ENCODE data around the gene HBQ1.

DNA sequence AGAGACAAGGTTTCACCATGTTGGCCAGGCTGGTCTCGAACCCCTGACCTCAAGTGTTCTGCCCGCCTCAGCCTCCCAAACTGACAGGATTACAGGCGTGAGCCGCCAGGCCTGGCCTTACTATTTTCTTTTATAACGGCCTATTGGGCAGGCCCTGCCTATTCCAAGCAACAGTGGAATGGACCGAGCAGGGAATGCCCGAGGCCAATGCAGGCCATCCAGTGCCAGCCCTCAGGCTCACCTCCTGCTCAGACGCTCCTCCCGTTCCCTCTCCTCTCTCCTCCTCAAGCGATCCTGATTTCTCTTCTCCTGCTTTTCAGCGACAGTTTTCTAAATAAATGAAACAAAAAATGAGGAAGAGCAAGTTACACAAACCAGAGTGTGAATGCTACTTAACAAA is 12.4 kb downstream of the HBQ1 start:
- TF ChIP-seq, protein P1, sequence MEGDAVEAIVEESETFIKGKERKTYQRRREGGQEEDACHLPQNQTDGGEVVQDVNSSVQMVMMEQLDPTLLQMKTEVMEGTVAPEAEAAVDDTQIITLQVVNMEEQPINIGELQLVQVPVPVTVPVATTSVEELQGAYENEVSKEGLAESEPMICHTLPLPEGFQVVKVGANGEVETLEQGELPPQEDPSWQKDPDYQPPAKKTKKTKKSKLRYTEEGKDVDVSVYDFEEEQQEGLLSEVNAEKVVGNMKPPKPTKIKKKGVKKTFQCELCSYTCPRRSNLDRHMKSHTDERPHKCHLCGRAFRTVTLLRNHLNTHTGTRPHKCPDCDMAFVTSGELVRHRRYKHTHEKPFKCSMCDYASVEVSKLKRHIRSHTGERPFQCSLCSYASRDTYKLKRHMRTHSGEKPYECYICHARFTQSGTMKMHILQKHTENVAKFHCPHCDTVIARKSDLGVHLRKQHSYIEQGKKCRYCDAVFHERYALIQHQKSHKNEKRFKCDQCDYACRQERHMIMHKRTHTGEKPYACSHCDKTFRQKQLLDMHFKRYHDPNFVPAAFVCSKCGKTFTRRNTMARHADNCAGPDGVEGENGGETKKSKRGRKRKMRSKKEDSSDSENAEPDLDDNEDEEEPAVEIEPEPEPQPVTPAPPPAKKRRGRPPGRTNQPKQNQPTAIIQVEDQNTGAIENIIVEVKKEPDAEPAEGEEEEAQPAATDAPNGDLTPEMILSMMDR (IDR thresholded peaks at IDR 0.05; ENCODE audit: insufficient read depth, low read depth, low read length): no peak
- no peak for TF ChIP-seq EZH2 (IDR thresholded peaks at IDR 0.05; ENCODE audit: insufficient read depth, low read length)

Data from astrocyte (in vitro differentiated cells and primary cell).